ENCODE results near the gene HPS6.

GRCh38 chr10:102086196-102086595 lies 21.0 kb downstream of the HPS6 start:
- TF ChIP-seq CTCF (IDR thresholded peaks at IDR 0.05) (no peak), POLR2AphosphoS5 (IDR thresholded peaks at IDR 0.05; ENCODE audit: insufficient read depth in 1 of 2, low read depth in 1 of 2) (no peak)
